Neuronal stem cell (in vitro differentiated cells): ENCODE data around the gene EIF2D.

ENCODE experiments used
- DNase-seq: peaks from one replicate; pipeline ENCODE4 v3.0.0-alpha.2; 2013; ENCODE audit warnings: low spot score
- H2AFZ ChIP-seq: one replicate; pipeline ENCODE4 v1.6.1; 2013; ENCODE audit warnings: mild to moderate bottlenecking, low read length, inconsistent platforms
- H2AK5ac ChIP-seq: 2 replicates; pipeline ENCODE4 v1.6.1; 2013; ENCODE audit warnings: low read depth, mild to moderate bottlenecking, inconsistent platforms, low read length, moderate library complexity, mixed read lengths
- H2BK120ac ChIP-seq: 2 replicates; pipeline ENCODE4 v1.6.1; 2013; ENCODE audit warnings: low read depth, mild to moderate bottlenecking, inconsistent platforms, low read length, moderate library complexity, mixed read lengths
- H2BK12ac ChIP-seq: one replicate; pipeline ENCODE4 v1.6.1; 2013; ENCODE audit warnings: low read length, inconsistent platforms
- H2BK15ac ChIP-seq: 2 replicates; pipeline ENCODE4 v1.6.1; 2013; ENCODE audit warnings: mild to moderate bottlenecking, low read length, inconsistent platforms, mixed read lengths
- H2BK5ac ChIP-seq: one replicate; pipeline ENCODE4 v1.6.1; 2013; ENCODE audit warnings: inconsistent platforms, mild to moderate bottlenecking, low read length, moderate library complexity
- H3K14ac ChIP-seq: one replicate; pipeline ENCODE4 v1.6.1; 2013; ENCODE audit warnings: low read length, inconsistent platforms
- H3K18ac ChIP-seq: 2 replicates; pipeline ENCODE4 v1.6.1; 2013; ENCODE audit warnings: low read length, inconsistent platforms
- H3K23ac ChIP-seq: 2 replicates; pipeline ENCODE4 v1.6.1; 2013; ENCODE audit warnings: low read depth, mild to moderate bottlenecking, mixed read lengths, low read length, inconsistent platforms; ENCODE audit not compliant: poor library complexity
- H3K27ac ChIP-seq: replicated peaks from 3 replicates; pipeline ENCODE4 v1.5.1; 2013; ENCODE audit warnings: low read length, inconsistent platforms
- H3K27me3 ChIP-seq, 3 experiments: 2 replicates each; pipeline ENCODE4 v1.6.1; 2013; ENCODE audit warnings: low read length in 3 of 3, mild to moderate bottlenecking in 2 of 3, inconsistent platforms in 1 of 3, low read depth in 1 of 3, mixed read lengths in 1 of 3, moderate library complexity in 1 of 3; ENCODE audit not compliant: control insufficient read depth in 3 of 3, insufficient read depth in 3 of 3
- H3K36me3 ChIP-seq, 2 donors: replicated peaks in 1 of 2; 2 replicates each; pipeline ENCODE4 v1.6.1; 2013; ENCODE audit warnings: low read length in 2 of 2; ENCODE audit not compliant: control insufficient read depth in 2 of 2, insufficient read depth in 2 of 2
- H3K4ac ChIP-seq: 2 replicates; pipeline ENCODE4 v1.6.1; 2013; ENCODE audit warnings: inconsistent platforms, mild to moderate bottlenecking, low read length, moderate library complexity
- H3K4me1 ChIP-seq, 2 donors: 1 replicate in 1 of 2; 2 replicates in 1 of 2; pipeline ENCODE4 v1.6.1; 2013; ENCODE audit warnings: low read length in 2 of 2, low read depth in 1 of 2; ENCODE audit not compliant: control insufficient read depth in 2 of 2, insufficient read depth in 1 of 2
- H3K4me2 ChIP-seq: one replicate; pipeline ENCODE4 v1.6.1; 2013; ENCODE audit warnings: mild to moderate bottlenecking, low read length, inconsistent platforms; ENCODE audit not compliant: insufficient read depth, poor library complexity, severe bottlenecking
- H3K4me3 ChIP-seq, 2 donors: 2 replicates each; pipeline ENCODE4 v1.5.1; 2013; ENCODE audit warnings: low read length in 2 of 2, mild to moderate bottlenecking in 2 of 2, inconsistent platforms in 1 of 2, moderate library complexity in 1 of 2
- H3K79me1 ChIP-seq: one replicate; pipeline ENCODE4 v1.6.1; 2013; ENCODE audit warnings: low read depth, mild to moderate bottlenecking, inconsistent platforms, low read length, moderate library complexity
- H3K9ac ChIP-seq: one replicate; pipeline ENCODE4 v1.6.1; 2013; ENCODE audit warnings: mild to moderate bottlenecking, low read depth, low read length, inconsistent platforms; ENCODE audit not compliant: poor library complexity
- H3K9me3 ChIP-seq, 2 donors: replicated peaks in 1 of 2; 2 replicates each; pipeline versions ENCODE3 to v1.6.1; 2013; ENCODE audit warnings: low read length in 2 of 2, mild to moderate bottlenecking in 2 of 2, inconsistent platforms in 1 of 2, low read depth in 1 of 2, mixed read lengths in 1 of 2, moderate library complexity in 1 of 2; ENCODE audit not compliant: control insufficient read depth in 2 of 2, insufficient read depth in 1 of 2
- H4K8ac ChIP-seq: one replicate; pipeline ENCODE4 v1.6.1; 2013; ENCODE audit warnings: low read depth, mild to moderate bottlenecking, inconsistent platforms, low read length, moderate library complexity
- H4K91ac ChIP-seq: one replicate; pipeline ENCODE4 v1.6.1; 2013; ENCODE audit warnings: low read length, low read depth, mild to moderate bottlenecking, inconsistent platforms; ENCODE audit not compliant: poor library complexity
- WGBS, 2 donors: extraction: QIAGEN DNeasy Blood & Tissue Kit; methylation state at CpG; one replicate each; pipeline ENCODE4 v1.1.7; 2013; ENCODE audit warnings: missing lambda C conversion rate in 2 of 2, mixed read lengths in 1 of 2; ENCODE audit not compliant: insufficient read length in 2 of 2, insufficient replicate concordance in 1 of 2; ENCODE audit errors: extremely low coverage in 2 of 2; 5-methylcytosine and 5-hydroxymethylcytosine counted together

EIF2D gene

DNA sequence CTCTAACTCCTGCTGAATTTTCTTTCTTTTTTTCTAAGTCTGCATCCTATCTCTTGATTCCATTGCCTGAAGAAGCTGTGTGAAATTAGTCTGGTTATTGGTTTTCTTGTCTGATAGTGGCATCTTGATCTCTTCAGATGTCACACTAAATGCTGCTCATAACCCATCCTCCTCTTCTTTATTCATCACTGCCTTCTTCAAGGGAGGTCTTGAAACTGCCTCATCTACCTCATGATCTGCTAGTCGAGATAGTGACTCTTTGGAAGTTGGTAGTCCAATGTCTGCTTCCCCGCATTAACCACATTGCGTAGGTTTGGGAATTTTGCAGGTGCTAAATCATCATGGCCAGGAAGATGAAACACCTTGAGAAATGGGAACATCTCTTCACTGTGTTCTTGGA, 38.7 kb upstream of the EIF2D start:
- Histone ChIP-seq H3K4me1 (peaks cover 3 to 12% of the 10 kb centered on the region in 2 donors), H2BK5ac (no peak overlapping the region), H3K14ac (no peak overlapping the region), H3K79me1 (no peaks in the 10 kb centered on the region), H2BK120ac (no peak overlapping the region), H3K4me3 (no peak overlapping the region), H3K23ac (no peak overlapping the region), H3K36me3 (peaks cover 18 to 19% of the 10 kb centered on the region in 2 donors), H3K27me3 (no peaks in the 10 kb centered on the region), H3K9ac (no peak overlapping the region), H2BK15ac (no peak overlapping the region), H2AK5ac (no peak overlapping the region), H2AFZ (no peak overlapping the region), H3K27ac (no peak overlapping the region), H3K9me3 (no peaks in the 10 kb centered on the region), H2BK12ac (no peak overlapping the region), H4K8ac (no peak overlapping the region), H4K91ac (no peak overlapping the region), H3K4me2 (no peak overlapping the region), H3K18ac (no peak overlapping the region), H3K4ac (no peak overlapping the region)
- WGBS, 2 donors: no CpG with 5 or more reads among the region's 3 CpGs
- no peak for DNase-seq

DNA sequence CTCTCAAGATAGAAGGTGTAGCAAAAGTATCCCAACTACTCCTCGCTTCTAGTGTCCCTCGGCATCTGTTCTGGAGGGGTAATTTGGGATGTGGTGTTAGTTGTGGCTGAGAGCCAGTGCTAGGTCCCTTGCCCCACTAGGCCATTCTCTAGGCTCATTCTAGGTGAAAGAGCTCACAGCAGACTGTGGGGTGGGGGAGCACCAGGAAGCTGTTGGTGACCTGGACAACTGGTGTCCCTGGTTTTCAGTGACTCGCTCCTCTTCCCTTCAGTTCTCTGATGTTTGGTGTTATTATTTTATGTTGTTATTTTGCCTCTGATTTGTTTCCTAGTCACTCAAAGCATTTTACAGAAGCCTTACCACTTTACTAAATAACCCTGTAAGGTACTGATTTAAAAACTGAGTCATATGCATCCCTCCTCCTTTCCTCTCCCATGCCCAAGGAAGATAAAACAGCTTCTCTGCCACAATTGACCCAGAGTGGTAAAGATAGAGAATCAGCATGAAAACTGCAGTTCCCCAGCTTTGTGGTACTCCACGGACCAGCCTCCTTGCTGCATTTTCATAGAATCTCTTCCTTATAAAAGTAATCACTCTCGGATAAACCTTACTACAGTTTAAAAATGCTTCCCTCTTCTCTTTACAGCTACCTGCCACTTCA, 37.1 kb upstream of the EIF2D start:
- H2BK15ac ChIP-seq: no peak overlapping the region
- H2AFZ ChIP-seq: no peak overlapping the region
- WGBS, 2 donors: no CpG with 5 or more reads among the region's 5 CpGs
- no peak overlapping the region for H3K4me3 ChIP-seq
- H3K27ac ChIP-seq: no peak overlapping the region
- H3K4me1 ChIP-seq: peaks cover 0 to under 1% of the 10 kb centered on the region in 2 donors
- H3K9me3 ChIP-seq: no peaks in the 10 kb centered on the region
- no peak overlapping the region for H3K9ac ChIP-seq
- no peak for DNase-seq
- no peak overlapping the region for H4K8ac ChIP-seq
- no peak overlapping the region for H3K4ac ChIP-seq
- H4K91ac ChIP-seq: no peak overlapping the region
- no peak overlapping the region for H2BK5ac ChIP-seq
- H2AK5ac ChIP-seq: no peak overlapping the region
- H3K14ac ChIP-seq: no peak overlapping the region
- H3K36me3 ChIP-seq: peaks cover 18 to 19% of the 10 kb centered on the region in 2 donors
- no peaks in the 10 kb centered on the region for H3K79me1 ChIP-seq
- H3K27me3 ChIP-seq: no peaks in the 10 kb centered on the region
- H2BK12ac ChIP-seq: no peak overlapping the region
- no peak overlapping the region for H3K18ac ChIP-seq
- no peak overlapping the region for H2BK120ac ChIP-seq
- no peak overlapping the region for H3K4me2 ChIP-seq
- no peak overlapping the region for H3K23ac ChIP-seq

DNA sequence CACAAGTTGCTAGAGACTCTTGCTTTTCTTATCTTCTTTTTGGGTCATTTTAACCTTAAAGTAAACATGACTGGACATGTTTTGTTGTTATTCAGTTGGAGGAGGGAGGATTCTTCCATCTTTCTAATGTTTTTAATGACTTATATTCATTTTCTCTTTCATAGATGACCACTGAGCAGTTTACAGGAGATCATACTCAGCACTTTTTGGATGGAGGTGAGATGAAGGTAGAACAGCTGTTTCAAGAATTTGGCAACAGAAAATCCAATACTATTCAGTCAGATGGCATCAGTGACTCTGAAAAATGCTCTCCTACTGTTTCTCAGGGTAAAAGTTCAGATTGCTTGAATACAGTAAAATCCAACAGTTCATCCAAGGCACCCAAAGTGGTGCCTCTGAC, 35.0 kb upstream of the EIF2D start:
- peaks cover 18 to 23% of the 10 kb centered on the region in 2 donors for H3K36me3 ChIP-seq
- no peak overlapping the region for H4K8ac ChIP-seq
- H2BK5ac ChIP-seq: no peak overlapping the region
- no peak overlapping the region for H3K27ac ChIP-seq
- no peak overlapping the region for H2BK12ac ChIP-seq
- no peak overlapping the region for H2BK120ac ChIP-seq
- H3K14ac ChIP-seq: no peak overlapping the region
- no peak overlapping the region for H2BK15ac ChIP-seq
- no peaks in the 10 kb centered on the region for H3K9me3 ChIP-seq
- peaks cover 1% of the 10 kb centered on the region for H3K79me1 ChIP-seq
- H3K4me2 ChIP-seq: no peak overlapping the region
- H3K18ac ChIP-seq: no peak overlapping the region
- no peak for DNase-seq
- no peak overlapping the region for H2AFZ ChIP-seq
- no peak overlapping the region for H3K4me3 ChIP-seq
- H3K27me3 ChIP-seq: no peaks in the 10 kb centered on the region
- H4K91ac ChIP-seq: no peak overlapping the region
- H3K23ac ChIP-seq: no peak overlapping the region
- no peak overlapping the region for H2AK5ac ChIP-seq
- H3K4ac ChIP-seq: no peak overlapping the region
- H3K4me1 ChIP-seq: no peaks in the 10 kb centered on the region
- no peak overlapping the region for H3K9ac ChIP-seq

DNA sequence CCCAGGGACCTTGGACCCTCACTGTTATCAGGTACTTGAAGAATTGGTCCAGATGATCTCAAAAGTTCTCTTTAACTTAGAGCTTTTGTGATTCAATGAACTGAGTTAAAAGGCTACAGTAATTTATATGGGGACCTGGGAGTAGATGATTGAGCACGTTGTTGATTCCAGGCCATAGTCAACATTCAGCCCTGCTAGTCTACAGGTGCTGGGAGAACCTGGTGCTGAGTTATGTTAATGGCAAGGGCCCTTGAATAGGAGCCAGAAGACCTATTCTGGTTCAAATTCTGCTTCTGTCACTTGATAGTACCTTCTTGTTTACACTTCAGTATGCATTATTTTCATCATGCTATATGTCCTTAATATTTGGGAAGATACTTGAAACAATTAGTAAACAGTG, 34.2 kb upstream of the EIF2D start:
- H3K4me1 ChIP-seq: no peaks in the 10 kb centered on the region
- H3K4ac ChIP-seq: no peak overlapping the region
- DNase-seq: no peak
- no peak overlapping the region for H3K4me3 ChIP-seq
- no peak overlapping the region for H3K23ac ChIP-seq
- H3K27ac ChIP-seq: no peak overlapping the region
- H2BK120ac ChIP-seq: no peak overlapping the region
- no CpG with 5 or more reads among the region's 1 CpG for WGBS, 2 donors
- H2AK5ac ChIP-seq: no peak overlapping the region
- no peak overlapping the region for H4K8ac ChIP-seq
- H2BK5ac ChIP-seq: no peak overlapping the region
- no peak overlapping the region for H3K4me2 ChIP-seq
- no peak overlapping the region for H3K14ac ChIP-seq
- H3K27me3 ChIP-seq: no peaks in the 10 kb centered on the region
- no peaks in the 10 kb centered on the region for H3K9me3 ChIP-seq
- no peak overlapping the region for H3K9ac ChIP-seq
- H3K18ac ChIP-seq: no peak overlapping the region
- H2BK15ac ChIP-seq: no peak overlapping the region
- no peak overlapping the region for H2AFZ ChIP-seq
- peaks cover 16 to 23% of the 10 kb centered on the region in 2 donors for H3K36me3 ChIP-seq
- no peak overlapping the region for H2BK12ac ChIP-seq
- H4K91ac ChIP-seq: no peak overlapping the region
- peaks cover 1% of the 10 kb centered on the region for H3K79me1 ChIP-seq
